Gastroesophageal sphincter (tissue), 4 donors: ENCODE measurements around the gene CDC42BPB. TPM values are rescaled to one million over a fixed set of nuclear protein-coding genes. Genes with fewer than 3 reads are reported as not detected.

Experiments
- ATAC-seq: fragments of 150-250 bp; one replicate; pipeline ENCODE4 v1.9.1; 2016; ENCODE audit warnings: mild to moderate bottlenecking, moderate library complexity
- H3K27ac ChIP-seq, 4 donors: fragments of 200-600 bp; sonication (generic) in 3 of 4; 1 replicate in 3 of 4; 2 replicates in 1 of 4; pipeline ENCODE4 v1.5.1; 2016 to 2019
- H3K27me3 ChIP-seq: fragments of 200-600 bp; sonication (generic); one replicate; pipeline ENCODE4 v1.5.1; 2019
- H3K36me3 ChIP-seq, 2 donors: fragments of 200-600 bp; sonication (generic); one replicate each; pipeline ENCODE4 v1.5.1; 2019; ENCODE audit warnings: control low read depth in 1 of 2
- H3K4me1 ChIP-seq, 3 donors: fragments of 200-600 bp; sonication (generic); 1 replicate in 2 of 3; 2 replicates in 1 of 3; pipeline ENCODE4 v1.5.1; 2016 to 2019; ENCODE audit warnings: control low read depth in 2 of 3
- H3K4me3 ChIP-seq, 2 donors: fragments of 200-600 bp; sonication (generic); one replicate each; pipeline ENCODE4 v1.5.1; 2019; ENCODE audit warnings: mild to moderate bottlenecking in 1 of 2, moderate library complexity in 1 of 2
- H3K9me3 ChIP-seq, 3 donors: fragments of 200-600 bp; sonication (generic); one replicate each; pipeline ENCODE4 v1.5.1; 2017 to 2019; ENCODE audit warnings: control low read depth in 2 of 3
- CTCF ChIP-seq, 4 experiments: fragments of 200-600 bp in 2 of 4; fragments of 450-650 bp in 2 of 4; sonication (generic) in 1 of 4; IDR thresholded peaks; one replicate each; pipeline ENCODE4 v1.5.1; 2017 to 2019; ENCODE audit warnings: antibody characterized with exemption in 4 of 4, mild to moderate bottlenecking in 2 of 4, moderate library complexity in 2 of 4
- EP300 ChIP-seq: sonication (generic); formaldehyde crosslinking; IDR thresholded peaks from one replicate; pipeline ENCODE4 v1.6.1; 2017; ENCODE audit warnings: antibody characterized with exemption, mild to moderate bottlenecking
- POLR2A ChIP-seq, 2 donors: fragments of 450-650 bp; IDR thresholded peaks; one replicate each; pipeline ENCODE4 v1.6.1; 2017; ENCODE audit warnings: antibody characterized with exemption in 2 of 2, mild to moderate bottlenecking in 2 of 2, moderate library complexity in 1 of 2
- POLR2AphosphoS5 ChIP-seq: sonication (generic); formaldehyde crosslinking; IDR thresholded peaks from one replicate; pipeline ENCODE4 v1.6.1; 2017; ENCODE audit warnings: antibody characterized with exemption
- WGBS, 2 donors: methylation state at CpG; one replicate each; pipeline ENCODE4 v1.1.5; 2018; ENCODE audit warnings: low coverage in 1 of 2; 5-methylcytosine and 5-hydroxymethylcytosine counted together
- total RNA-seq, 4 donors: library from RNA; depleted of rRNA; stranded (reverse); fragments of >200 nt; gene quantifications; one replicate each; pipeline ENCODE4 v1.1.0, GENCODE V29; 2016

Gene CDC42BPB
- total RNA-seq, 4 donors from 2014 or later = 86.7 to 151 (median 97.3) TPM

- no peak for ATAC-seq
- peaks cover 0 to 25% (median 16%) of the 10 kb centered on the region in 3 donors for H3K4me1 ChIP-seq
- 68 to 89% methylated on average over 6 of the region's 6 CpGs for WGBS, 2 donors
- H3K27me3 ChIP-seq = no peaks in the 10 kb centered on the region
- H3K27ac ChIP-seq = no peak overlapping the region
- no peak for TF ChIP-seq CTCF (IDR thresholded peaks at IDR 0.05)
- TF ChIP-seq EP300 = no peak
- TF ChIP-seq POLR2AphosphoS5 = no peak
- no peak for TF ChIP-seq POLR2A (IDR thresholded peaks at IDR 0.05)
- H3K9me3 ChIP-seq = no peaks in the 10 kb centered on the region
- no peak overlapping the region for H3K4me3 ChIP-seq
- H3K36me3 ChIP-seq = no peaks in the 10 kb centered on the region
Measured at GRCh38 chr14:103061482-103061976, 4.2 kb upstream of the CDC42BPB start.

- ATAC-seq = no peak
- H3K9me3 ChIP-seq = no peaks in the 10 kb centered on the region
- WGBS, 2 donors = 50 to 60% methylated on average over 1 to 2 of the region's 5 CpGs
Measured at GRCh38 chr14:103059556-103059955, 2.2 kb upstream of the CDC42BPB start.

GRCh38 chr14:103058164-103059055 lies 1.1 kb upstream of the CDC42BPB start:
- Histone ChIP-seq H3K4me1 (peaks cover 0 to 55% (median 31%) of the 10 kb centered on the region in 3 donors), H3K36me3 (no peaks in the 10 kb centered on the region), H3K4me3 (peak overlapping the region; percentile 67 to 71), H3K27ac (peak overlapping the region; percentile 31 to 99 (median 88)), H3K9me3 (no peaks in the 10 kb centered on the region), H3K27me3 (no peaks in the 10 kb centered on the region)
- WGBS, 2 donors = 31 to 95% methylated on average over 3 to 11 of the region's 39 CpGs
- TF ChIP-seq POLR2AphosphoS5 (no peak), EP300 (no peak), CTCF (IDR thresholded peaks at IDR 0.05) (no peak), POLR2A (IDR thresholded peaks at IDR 0.05) (no peak)
- peak; percentile 6 for ATAC-seq

More at GRCh38 chr14:103059556-103059955, 2.2 kb upstream of the CDC42BPB start:
- Histone ChIP-seq H3K27ac (no peak overlapping the region), H3K4me1 (peaks cover 0 to 44% (median 29%) of the 10 kb centered on the region in 3 donors), H3K36me3 (no peaks in the 10 kb centered on the region), H3K27me3 (no peaks in the 10 kb centered on the region), H3K4me3 (no peak overlapping the region)
- TF ChIP-seq POLR2A (IDR thresholded peaks at IDR 0.05) (no peak), CTCF (IDR thresholded peaks at IDR 0.05) (no peak), POLR2AphosphoS5 (no peak), EP300 (no peak)

GRCh38 chr14:103057028-103057371 lies 349 bp downstream of the CDC42BPB start:
- peak overlapping the region; percentile 54 to 99 (median 92) for H3K27ac ChIP-seq
- peak; percentile 14 for ATAC-seq
- no peaks in the 10 kb centered on the region for H3K36me3 ChIP-seq
- TF ChIP-seq EP300 (no peak), CTCF (IDR thresholded peaks at IDR 0.05) (no peak), POLR2A (IDR thresholded peaks at IDR 0.05) (no peak), POLR2AphosphoS5 (no peak)
- H3K4me1 ChIP-seq = peaks cover 0 to 67% (median 31%) of the 10 kb centered on the region in 3 donors
- H3K27me3 ChIP-seq = no peaks in the 10 kb centered on the region
- H3K4me3 ChIP-seq = peak overlapping the region; percentile 67 to 78
- no CpG with 5 or more reads among the region's 53 CpGs for WGBS, 2 donors
- H3K9me3 ChIP-seq = no peaks in the 10 kb centered on the region
